NCI-H1436 treated with DMSO at 0.1 percent for 48 hours (cell line): ENCODE results near the gene HMGA1.

ENCODE experiments used
- DNase-seq: peaks from one replicate; lab custom pipeline; 2025; lab: John Stamatoyannopoulos, UW

Gene HMGA1

DNA sequence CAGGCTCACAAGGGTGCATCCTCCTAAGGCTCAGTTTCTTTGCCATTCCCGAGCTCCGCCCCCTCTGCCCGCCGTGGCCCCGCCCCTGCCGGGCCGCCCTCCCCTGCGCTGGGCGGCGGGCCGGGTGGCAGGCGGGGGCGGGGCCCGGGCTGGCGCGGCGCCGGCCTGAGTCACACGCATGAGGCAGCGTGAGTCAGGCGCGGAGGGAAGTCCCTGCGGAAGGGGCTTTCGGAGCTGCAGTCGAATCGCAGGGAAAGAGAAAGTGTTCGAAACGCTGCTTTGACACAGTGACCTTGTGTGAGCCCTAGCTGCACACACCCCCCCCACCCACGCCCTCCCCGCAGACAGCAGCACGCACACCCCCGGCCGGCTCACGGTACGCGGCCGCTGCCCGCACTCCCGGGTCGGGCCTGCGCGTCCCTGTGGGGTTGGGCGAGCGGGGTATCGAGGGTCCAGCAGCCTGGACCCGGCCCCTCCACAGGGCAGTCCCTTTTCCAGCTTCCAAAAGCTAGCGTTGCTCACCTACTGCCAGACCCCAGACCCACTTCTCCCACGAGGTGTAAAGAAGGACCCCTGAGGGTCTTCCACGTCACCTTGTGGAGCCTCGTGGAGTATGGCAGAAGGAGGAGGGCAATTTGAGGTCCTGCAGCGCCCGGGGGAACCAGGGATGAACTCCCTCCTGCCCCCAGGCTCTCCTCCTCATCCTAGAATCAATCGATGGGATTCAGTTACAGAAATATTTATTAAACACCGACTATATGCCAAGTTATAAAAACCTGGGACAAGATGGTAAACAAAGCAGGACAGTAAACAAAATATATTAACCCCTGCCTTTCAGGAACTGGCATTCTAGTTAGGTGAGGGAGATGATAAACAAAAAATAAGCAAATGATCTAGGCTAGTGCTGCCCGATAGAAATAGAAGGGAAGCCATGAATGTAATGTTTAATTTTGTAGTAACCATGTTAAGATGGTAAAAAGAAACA is 12.4 kb upstream of the HMGA1 start:
- DNase-seq = peak; percentile 40

DNA sequence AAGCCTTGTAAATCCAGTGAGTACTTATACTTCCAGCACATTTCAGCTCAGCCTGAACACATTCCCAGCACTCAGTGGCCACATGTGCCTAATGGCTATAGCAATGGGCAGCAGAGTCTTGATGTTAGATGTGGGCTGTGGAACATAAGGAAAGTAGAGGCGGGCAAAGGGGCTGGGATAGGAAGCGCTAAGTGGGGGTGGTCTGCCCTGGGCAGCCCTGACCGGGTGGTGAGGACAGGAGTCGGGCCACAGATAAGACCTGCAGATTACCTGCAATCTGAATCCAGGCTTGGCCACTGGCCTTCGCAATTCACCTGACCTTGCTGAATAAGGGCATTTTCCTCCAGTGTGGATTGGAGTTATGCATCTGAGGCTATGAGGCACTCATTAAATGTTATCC is 11.1 kb upstream of the HMGA1 start:
- DNase-seq = no peak

DNA sequence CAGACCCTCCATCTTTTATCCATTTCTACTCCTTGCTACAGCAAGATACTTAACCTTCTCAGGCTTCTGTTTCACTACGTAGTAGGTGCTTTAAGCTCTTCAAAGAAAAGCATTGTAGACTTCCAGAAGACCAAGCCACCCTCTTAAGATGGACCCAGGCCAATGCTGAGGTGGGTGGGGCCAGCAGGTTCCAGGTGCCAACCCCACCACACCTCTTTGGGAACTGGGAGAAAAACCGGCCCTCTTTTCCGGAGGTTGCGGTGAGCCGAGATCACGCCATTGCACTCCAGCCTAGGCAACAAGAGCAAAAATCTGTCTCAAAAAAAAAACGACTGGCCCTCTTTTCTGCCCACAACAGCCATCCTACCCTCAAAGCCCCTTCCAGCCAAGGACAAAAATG is 10.6 kb upstream of the HMGA1 start:
- no peak for DNase-seq

DNA sequence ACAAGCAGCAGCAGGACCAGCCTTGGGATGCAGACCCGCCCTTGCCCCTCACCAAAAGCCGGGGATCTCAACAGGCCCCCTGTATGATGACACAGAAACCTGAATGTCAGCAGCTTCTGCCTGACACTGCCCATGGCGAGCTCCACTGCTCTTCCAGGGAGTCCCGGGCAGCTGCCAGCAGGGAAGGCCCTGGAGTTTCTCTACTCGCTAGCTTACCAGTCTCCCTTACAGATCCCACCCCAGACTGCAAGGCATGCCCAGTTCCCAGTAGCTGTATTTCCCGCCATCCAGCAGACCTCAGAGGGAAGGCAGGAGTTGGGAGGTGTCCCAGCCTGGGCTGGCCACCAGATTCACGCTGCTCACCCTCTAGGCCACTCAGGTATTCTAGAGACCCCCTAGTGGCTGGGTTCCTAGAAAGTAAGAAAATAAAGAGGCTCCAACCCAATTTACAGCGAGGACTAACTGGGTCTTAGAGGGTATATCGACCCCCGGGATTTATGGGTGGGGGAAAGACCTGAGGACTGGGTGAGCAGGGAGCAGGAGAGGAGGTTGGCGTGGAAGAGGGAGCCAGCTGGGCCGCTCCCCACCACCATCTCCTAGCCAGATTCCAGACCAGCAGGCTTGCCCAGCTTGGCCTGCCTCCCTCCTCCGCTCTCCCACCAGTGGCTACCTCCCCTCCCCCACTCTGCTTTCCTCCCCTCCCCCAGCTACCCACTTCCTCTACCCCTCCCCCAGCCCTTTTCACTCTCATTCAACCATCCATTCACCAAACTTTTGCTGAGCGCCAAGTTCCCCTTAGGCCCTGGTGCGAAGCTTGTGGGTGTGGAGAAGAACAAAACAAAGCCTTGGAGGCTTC is 9.7 kb upstream of the HMGA1 start:
- no peak for DNase-seq

DNA sequence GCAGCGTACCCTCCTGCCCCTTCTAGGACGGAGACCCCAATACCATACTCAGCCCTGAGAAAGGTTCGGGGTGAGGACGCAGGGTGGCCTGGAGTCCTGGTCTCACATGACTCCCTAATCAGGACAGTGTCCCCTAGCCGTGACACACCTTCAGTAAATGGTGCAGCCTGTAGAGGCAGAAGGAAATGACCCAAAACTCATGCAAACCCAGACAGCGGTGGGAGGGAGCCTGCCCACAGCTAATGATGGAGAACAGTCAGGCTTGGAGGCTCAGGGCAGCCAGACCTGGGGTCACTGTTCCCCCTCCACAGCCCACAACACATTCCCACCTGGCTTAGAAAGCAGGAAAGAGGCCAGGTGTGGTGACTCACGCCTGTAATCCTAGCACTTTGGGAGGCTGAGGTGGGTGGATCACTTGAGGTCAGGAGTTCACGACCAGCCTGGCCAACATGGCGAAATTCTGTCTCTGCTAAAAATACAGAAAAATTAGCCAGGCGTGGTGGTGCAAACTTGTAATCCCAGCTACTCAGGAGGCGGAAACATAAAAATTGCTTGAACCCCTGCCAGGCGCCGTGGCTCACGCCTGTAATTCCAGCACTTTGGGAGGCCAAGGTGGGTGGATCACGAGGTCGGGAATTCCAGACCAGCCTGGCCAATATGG is 8.8 kb upstream of the HMGA1 start:
- no peak for DNase-seq

DNA sequence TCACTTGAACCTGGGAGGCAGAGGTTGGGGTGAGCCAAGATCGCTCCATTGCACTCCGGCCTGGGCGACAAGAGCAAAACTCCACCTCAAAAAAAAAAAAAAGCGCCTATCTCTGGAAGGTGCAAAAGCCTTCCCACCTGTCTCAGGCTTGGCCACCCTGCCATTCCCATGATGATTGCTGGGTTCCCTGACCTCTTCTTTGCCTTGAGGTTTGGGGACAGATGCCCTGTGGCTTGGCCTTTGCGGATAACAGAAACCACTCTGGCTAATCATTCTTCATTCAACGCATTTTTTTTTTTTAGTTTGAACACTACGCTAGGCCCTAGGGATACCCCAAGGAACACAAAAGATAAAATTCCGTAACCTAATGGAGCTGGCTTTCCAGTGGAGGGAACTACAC is 6.8 kb upstream of the HMGA1 start:
- DNase-seq = no peak

DNA sequence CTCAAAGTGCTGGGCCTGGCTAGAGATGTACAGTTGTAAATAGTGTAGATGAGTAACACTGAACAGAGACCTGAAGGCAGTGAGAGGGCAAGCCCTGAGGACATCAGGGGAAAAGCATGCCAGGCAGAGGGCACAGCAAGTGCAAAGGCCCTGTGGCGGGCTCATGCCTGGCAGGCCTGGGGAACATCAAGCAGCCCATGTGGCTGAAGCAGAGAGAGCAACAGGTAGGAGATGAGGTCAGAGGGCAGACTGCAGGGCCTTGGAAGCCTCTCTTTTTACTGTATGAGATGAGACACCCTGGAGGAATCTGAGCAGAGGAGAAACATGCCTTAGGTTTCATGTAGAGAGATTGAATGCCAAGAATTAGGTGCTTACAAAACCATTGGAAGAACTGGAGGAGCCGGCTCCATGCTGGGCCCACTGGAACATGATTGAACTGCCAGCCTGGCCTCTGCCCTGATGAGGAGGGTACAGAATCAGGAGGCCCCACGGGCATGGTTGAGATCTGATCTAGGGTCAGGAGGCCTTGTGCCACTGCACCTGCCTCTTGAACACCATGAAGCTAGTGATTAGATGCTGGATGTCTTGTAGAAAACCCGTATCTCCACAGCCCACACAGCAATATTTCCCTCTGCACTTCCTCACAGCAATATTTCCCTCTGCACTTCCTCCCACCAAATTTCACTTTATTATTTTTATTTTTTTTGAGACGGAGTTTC is 5.9 kb upstream of the HMGA1 start:
- no peak for DNase-seq

DNA sequence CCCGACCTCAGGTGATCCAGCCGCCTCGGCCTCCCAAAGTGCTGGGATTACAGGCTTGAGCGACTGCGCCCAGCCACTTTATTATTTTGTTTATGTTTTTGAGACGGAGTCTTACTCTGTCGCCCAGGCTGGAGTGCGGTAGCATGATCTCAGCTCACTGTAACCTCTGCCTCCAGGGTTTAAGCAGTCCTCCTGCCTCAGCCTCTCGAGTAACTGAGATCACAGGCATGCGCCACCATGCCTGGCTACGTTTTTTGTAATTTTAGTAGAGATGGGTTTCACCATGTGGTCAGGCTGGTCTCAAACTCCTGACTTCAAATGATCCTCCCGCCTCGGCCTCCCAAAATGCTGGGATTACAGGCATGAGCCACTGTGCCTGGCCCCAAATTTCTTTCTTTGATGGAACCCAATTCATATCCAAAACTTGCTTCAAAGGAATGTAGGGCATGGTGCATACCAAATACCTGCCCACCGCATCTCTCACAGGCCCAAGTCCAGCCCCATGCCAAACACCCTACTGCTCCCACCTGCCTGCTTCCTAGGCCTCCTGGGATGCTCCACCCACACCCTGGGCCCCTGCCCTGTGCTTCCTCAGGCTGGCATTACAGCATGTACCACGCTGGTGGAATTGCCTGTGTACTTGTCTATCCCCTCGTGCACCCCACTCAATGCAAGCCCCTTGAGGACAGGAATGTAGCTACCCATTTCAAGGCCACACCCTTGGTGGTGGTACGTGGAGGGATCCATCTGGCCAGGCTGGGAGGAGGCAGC is 4.9 kb upstream of the HMGA1 start:
- DNase-seq = no peak

DNA sequence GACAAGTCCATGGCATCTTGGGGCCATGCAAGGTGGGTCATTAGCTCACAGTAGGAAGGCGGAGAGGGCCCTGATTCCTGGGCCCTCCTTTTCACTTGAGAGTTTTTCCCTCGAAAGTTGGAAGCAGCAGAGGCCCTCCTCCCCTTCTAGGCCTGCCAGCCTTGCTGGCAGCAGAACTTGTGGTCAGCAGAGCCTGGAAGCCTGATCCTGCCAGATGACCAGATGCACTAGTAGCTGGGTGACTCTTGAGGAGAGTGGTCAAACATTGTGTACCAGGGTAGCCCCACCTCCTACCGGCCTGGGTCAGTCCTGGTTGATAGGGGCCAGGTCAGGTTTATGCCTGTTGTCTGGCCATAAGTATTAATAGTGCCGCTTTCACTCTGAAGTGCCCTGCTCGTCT is 3.8 kb upstream of the HMGA1 start:
- DNase-seq = no peak

DNA sequence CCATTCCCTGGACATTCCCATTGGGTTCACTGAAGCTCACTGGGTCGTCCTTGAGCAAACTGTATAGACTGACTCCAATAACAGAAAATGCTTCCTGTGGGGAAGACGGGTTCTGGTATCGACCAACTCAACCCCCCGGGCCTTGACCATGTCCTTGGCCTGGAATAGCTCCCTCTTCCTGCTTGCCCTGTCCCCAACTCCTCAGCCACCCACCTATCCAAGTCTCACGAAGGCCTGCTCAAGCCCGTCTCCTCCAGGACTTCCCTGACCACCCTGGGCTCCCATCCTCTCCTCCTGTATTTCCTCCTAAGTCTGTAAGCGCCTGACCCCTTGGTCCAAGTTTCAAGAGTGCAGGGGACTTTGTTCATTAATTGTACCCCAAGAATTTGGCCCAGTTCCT is 2.8 kb upstream of the HMGA1 start:
- DNase-seq = no peak

DNA sequence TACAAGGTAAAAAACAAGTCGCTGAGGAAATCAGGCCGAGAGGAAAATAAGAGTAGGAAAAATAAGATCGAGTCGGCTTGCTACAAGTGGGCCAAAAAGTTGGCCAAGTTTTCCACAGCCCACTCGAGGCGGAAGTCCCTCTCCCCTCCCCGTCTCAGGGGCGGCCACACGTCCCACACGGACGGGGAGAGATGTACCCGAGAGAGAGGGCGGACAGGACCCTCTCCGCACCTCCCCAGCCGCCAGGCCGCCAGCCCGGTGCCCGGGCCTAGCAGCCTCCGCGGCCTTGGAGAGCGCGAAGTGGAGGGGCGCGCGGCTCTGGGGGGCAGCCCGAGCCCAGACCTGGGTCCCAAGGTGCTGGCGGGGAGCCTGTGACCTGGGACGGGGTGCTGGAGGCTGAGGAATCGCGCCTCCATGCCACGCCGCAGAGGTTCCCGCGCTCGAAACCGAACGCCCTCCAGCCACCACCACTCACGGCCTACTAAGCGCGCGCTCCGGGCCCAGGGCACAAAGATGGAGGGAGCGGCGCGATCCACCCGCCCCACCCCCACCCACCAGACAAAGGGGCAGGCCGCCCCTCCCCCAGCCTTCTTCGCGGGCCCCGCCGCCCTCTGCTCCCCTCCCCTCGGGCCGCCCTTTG is 1.9 kb upstream of the HMGA1 start:
- no peak for DNase-seq

DNA sequence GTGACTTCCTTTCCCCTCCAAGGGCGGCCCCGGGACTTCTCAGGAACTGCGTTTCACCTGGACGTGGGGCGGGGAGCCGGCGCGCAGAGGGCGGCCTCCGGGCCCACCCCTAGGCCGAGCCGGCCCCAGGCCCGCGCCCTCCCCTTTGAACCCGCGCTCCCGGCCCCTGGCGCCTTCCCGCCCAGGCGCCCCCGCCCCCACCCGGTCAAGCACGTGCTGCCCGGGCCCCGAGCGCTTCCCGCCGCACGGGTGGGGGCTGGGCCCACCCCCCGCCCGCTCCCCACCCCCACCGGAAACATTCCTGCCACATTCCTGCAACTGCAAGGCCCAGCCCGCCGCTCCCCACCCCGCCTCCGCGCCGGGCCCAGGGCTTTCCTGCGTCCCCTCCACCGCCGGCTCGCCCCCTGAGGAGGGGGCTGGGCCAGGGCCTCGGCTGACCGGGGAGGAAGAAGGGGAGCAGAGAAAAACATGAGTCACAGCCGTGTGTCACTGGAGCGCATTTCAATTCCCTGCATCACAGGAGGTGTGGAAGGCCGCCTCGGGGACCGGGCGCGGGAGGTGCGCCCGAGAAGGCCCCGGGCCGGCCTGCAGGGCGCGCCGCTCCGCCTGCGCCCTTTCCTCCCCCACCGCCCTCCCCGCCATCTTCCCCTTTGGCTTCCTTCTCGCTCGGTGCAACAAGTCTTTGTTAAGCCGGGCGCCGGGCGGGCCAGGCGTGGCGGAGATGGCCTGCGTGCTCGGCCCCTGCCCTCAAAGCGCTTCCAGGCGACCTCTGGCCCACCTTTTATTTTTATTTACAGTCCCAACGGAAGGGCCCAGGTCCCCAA is 1.2 kb upstream of the HMGA1 start:
- DNase-seq = no peak

DNA sequence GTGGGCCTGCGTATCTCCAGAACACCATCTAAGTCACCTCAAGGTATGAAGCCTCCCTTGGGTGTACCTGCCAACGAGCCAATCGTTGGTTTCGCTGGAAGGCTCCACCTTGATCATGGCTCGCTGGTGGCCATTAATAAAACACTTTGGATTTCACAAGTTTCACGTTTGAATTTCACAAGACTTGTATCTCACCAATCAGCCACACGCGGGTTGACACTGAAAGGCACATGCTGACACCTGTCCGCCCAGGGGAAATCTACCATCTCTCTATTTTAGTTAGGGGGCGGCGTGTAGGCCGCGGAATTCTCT is 586 bp upstream of the HMGA1 start:
- DNase-seq = no peak

DNA sequence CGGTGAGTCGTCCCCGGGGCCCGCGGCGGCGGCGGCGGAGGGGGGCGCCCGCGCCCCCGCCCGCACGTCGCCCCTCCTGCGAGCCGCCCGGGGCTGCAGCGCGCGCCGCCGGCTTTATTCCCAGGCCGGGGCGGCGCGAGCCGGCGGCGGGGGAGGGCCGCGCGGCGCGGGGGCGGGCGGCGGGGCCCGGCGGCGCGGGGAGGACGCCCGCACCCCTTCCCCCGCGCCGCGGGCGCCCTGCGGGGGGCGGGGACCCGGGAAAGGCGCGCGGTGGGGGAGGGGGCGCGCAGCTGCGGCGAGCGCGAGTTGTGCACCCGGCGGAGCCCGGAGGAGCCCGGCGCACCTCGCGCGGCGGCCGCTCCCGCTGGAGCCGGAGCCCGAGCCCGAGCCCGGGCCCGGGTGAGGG is 646 bp downstream of the HMGA1 start:
- DNase-seq = no peak

DNA sequence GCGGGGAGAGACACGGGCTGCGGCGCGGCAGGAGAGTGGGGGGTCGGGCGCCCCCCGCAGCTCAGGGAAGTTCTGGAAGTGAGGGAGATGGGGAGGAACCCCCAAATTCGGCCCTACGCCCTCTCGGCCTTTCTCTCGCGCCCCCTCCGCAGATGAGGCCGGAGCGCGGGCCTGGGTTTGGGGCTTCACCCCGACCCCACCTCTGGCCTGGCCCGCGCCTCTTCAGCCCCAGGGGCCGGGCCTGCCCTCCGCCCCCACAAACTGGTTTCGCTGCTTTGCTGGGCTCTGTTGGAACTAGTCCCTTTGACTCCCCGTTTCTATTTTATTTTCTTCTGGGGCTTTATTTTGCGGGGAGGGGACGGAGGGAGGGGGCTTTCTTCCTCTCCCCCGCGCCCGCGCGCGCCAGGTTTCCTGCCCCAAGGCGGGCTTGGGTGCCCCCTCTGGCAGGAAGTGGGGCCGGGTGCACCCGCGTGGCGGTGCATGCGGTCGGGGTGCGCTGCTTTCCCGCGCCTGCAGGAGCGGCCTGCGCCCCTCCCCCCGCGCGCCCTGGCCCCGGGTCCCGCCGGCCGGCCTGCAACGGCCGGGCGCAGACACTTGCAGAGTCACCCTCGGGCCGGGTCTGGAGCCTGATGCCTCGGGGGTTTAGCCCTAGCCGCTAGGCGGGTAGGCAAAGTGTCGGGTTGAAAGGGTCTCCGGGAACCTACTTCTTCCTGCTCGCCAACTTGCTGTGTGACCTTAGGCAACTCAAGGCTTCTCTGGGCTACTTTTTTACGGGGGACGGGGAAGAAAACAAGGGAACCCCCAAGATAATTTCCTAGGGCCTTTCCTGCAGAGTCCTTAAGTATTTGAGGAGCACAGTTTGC is 1.3 kb downstream of the HMGA1 start:
- no peak for DNase-seq

DNA sequence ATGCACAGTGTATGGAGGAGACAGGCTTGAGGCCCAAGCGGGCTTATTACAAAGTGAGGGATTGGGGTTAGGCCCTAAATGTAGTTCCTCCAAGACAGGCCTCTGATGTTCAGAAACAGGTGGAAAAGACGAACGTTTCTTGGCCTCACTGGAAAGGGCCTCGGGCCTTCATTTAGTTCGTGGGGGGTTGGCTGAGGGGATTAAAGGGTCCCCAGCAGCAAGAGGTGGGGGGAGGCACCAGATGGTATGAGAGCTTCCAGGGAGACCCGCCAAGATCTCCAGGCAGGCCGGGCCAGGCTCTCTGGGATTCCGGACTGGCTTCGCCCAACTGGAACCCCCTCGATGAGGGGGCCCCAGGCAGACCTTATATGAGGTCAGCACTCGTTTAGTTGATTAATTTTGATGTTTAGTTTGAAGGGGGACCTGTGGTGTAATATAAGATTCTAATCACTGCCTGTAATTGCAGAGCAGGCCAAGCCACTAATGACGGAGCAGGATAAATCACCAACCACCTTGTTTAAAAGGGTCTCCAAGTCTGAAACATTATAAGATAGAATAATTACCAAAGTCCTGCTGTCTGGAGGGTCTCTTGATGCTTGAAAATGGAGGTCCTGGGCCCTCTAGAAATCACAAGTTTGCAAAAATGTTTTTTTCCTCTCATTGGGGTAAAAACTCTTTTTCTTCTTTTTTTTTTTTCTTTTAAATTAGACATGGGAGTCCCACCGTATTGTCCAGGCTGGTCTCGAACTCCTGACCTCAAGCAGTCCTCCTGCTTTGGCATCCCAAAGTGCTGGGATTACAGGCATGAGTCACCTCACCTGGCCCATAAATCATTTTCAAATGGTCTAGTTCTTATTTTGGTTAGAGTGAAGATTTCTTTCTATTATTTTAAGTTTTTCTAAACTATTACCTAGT is 2.2 kb downstream of the HMGA1 start:
- no peak for DNase-seq

DNA sequence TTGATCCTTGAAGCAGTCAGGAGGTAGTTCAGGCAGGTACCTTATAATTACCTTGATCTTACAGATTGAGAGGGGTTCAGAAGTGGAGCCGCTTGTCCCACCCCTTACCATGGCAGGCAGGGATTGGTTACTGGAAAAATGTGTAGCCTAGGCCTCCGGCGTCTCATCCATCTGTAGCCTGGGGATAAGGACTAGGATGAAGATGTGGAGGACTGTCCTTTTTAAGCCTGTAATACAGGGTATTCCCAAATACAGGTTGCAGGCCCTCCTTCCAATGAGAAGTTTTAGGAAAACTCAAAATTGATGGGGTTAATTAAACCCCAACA is 2.8 kb downstream of the HMGA1 start:
- DNase-seq = no peak

DNA sequence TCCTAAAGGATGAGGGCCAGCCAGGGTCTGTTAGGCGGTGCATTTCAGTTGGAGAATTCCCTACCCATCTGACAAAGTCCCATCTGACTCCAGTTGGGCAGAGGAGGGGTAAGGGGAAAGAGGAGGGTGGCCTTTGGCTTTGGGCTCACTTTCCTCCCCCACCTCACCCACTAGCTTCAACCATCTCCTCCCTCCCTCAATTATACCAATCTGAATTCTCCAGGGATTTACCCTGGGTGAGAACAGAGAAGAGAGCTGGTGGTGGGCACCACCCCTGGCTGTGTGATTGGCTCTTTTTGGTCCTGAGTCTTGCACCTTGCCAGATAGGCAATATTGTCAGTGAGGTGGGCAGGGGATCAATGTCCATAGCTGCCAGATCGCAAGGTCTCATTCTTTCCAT is 3.2 kb downstream of the HMGA1 start:
- DNase-seq = no peak
